ENCODE data around the gene DGKE.
A peak's percentile ranks its signal among the peaks of the same experiment; 100 is the strongest.

DGKE gene

GRCh38 chr17:56834380-56835263 is 671 bp downstream of the DGKE start:
- peak overlapping the region; percentile 99 for H2AFZ ChIP-seq (ENCODE audit: low read length)
- H3K27ac ChIP-seq (replicated peaks; ENCODE audit: low read length): no peak overlapping the region
- no peak overlapping the region for H2BK12ac ChIP-seq (ENCODE audit: low read length)
- H2BK5ac ChIP-seq (ENCODE audit: low read length): no peak overlapping the region
- H2AK5ac ChIP-seq (ENCODE audit: low read depth, low read length): no peak overlapping the region
- H3K9ac ChIP-seq (ENCODE audit: low read depth, low read length, poor library complexity): peak overlapping the region; percentile 88
- H3K4me2 ChIP-seq (ENCODE audit: insufficient read depth, low read length, poor library complexity, severe bottlenecking): peak overlapping the region; percentile 99
- H3K27me3 ChIP-seq (ENCODE audit: control insufficient read depth in 3 of 3, insufficient read depth in 3 of 3, low read depth in 1 of 3, low read length in 3 of 3): peaks cover 0 to 15% (median 0%) of the 10 kb centered on the region in 3 experiments
- no peak overlapping the region for H4K8ac ChIP-seq (ENCODE audit: low read depth, low read length)
- no peak overlapping the region for H3K4ac ChIP-seq (ENCODE audit: low read length)
- peak overlapping the region; percentile 76 for H2BK15ac ChIP-seq (ENCODE audit: low read length)
- peak overlapping the region; percentile 74 to 80 for H3K4me3 ChIP-seq (ENCODE audit: low read length in 2 of 2)
- peak overlapping the region; percentile 97 for H3K18ac ChIP-seq (ENCODE audit: low read length)
- H3K4me1 ChIP-seq (ENCODE audit: control insufficient read depth in 2 of 2, insufficient read depth in 1 of 2, low read depth in 1 of 2, low read length in 2 of 2): peaks cover 3 to 8% of the 10 kb centered on the region in 2 donors
- WGBS, 2 donors (ENCODE audit: extremely low coverage in 2 of 2, insufficient read length in 2 of 2, insufficient replicate concordance in 1 of 2): no CpG with 5 or more reads among the region's 81 CpGs
- H3K36me3 ChIP-seq (replicated peaks in 1 of 2; ENCODE audit: control insufficient read depth in 2 of 2, insufficient read depth in 2 of 2, low read length in 2 of 2): peaks cover 0 to 6% of the 10 kb centered on the region in 2 donors
- no peak overlapping the region for H4K91ac ChIP-seq (ENCODE audit: low read depth, low read length, poor library complexity)
- peak overlapping the region; percentile 96 for H3K14ac ChIP-seq (ENCODE audit: low read length)
- DNase-seq (ENCODE audit: low spot score): peak; percentile 47
- H3K9me3 ChIP-seq (replicated peaks in 1 of 2; ENCODE audit: control insufficient read depth in 2 of 2, insufficient read depth in 1 of 2, low read depth in 1 of 2, low read length in 2 of 2): peaks cover 0 to 8% of the 10 kb centered on the region in 2 donors
- H3K79me1 ChIP-seq (ENCODE audit: low read depth, low read length): peaks cover 3% of the 10 kb centered on the region
- no peak overlapping the region for H2BK120ac ChIP-seq (ENCODE audit: low read depth, low read length)
- H3K23ac ChIP-seq (ENCODE audit: low read depth, low read length, poor library complexity): peak overlapping the region; percentile 92

GRCh38 chr17:56835264-56835585 is 1.3 kb downstream of the DGKE start:
- no peak overlapping the region for H3K18ac ChIP-seq (ENCODE audit: low read length)
- H3K27ac ChIP-seq (replicated peaks; ENCODE audit: low read length): no peak overlapping the region
- H3K14ac ChIP-seq (ENCODE audit: low read length): no peak overlapping the region
- no peak overlapping the region for H2BK5ac ChIP-seq (ENCODE audit: low read length)
- no peak overlapping the region for H3K23ac ChIP-seq (ENCODE audit: low read depth, low read length, poor library complexity)
- no peak for DNase-seq (ENCODE audit: low spot score)
- H4K8ac ChIP-seq (ENCODE audit: low read depth, low read length): no peak overlapping the region
- no peak overlapping the region for H2AK5ac ChIP-seq (ENCODE audit: low read depth, low read length)
- no CpG with 5 or more reads among the region's 7 CpGs for WGBS, 2 donors (ENCODE audit: extremely low coverage in 2 of 2, insufficient read length in 2 of 2, insufficient replicate concordance in 1 of 2)
- H3K36me3 ChIP-seq (replicated peaks in 1 of 2; ENCODE audit: control insufficient read depth in 2 of 2, insufficient read depth in 2 of 2, low read length in 2 of 2): peaks cover 0 to 6% of the 10 kb centered on the region in 2 donors
- H3K27me3 ChIP-seq (ENCODE audit: control insufficient read depth in 3 of 3, insufficient read depth in 3 of 3, low read depth in 1 of 3, low read length in 3 of 3): peaks cover 0 to 15% (median 0%) of the 10 kb centered on the region in 3 experiments
- H2BK120ac ChIP-seq (ENCODE audit: low read depth, low read length): no peak overlapping the region
- peak overlapping the region; percentile 74 to 80 for H3K4me3 ChIP-seq (ENCODE audit: low read length in 2 of 2)
- no peak overlapping the region for H2BK12ac ChIP-seq (ENCODE audit: low read length)
- H2BK15ac ChIP-seq (ENCODE audit: low read length): no peak overlapping the region
- H4K91ac ChIP-seq (ENCODE audit: low read depth, low read length, poor library complexity): no peak overlapping the region
- H2AFZ ChIP-seq (ENCODE audit: low read length): peak overlapping the region; percentile 99
- H3K9me3 ChIP-seq (replicated peaks in 1 of 2; ENCODE audit: control insufficient read depth in 2 of 2, insufficient read depth in 1 of 2, low read depth in 1 of 2, low read length in 2 of 2): peaks cover 0 to 8% of the 10 kb centered on the region in 2 donors
- H3K79me1 ChIP-seq (ENCODE audit: low read depth, low read length): peaks cover 3% of the 10 kb centered on the region
- peak overlapping the region; percentile 99 for H3K4me2 ChIP-seq (ENCODE audit: insufficient read depth, low read length, poor library complexity, severe bottlenecking)
- peak overlapping the region; percentile 85 for H3K9ac ChIP-seq (ENCODE audit: low read depth, low read length, poor library complexity)
- H3K4me1 ChIP-seq (ENCODE audit: control insufficient read depth in 2 of 2, insufficient read depth in 1 of 2, low read depth in 1 of 2, low read length in 2 of 2): peaks cover 3 to 8% of the 10 kb centered on the region in 2 donors
- no peak overlapping the region for H3K4ac ChIP-seq (ENCODE audit: low read length)

- Histone ChIP-seq H3K4me2 (ENCODE audit: insufficient read depth, low read length, poor library complexity, severe bottlenecking) (no peak overlapping the region), H4K8ac (ENCODE audit: low read depth, low read length) (no peak overlapping the region), H2BK120ac (ENCODE audit: low read depth, low read length) (no peak overlapping the region), H2BK15ac (ENCODE audit: low read length) (no peak overlapping the region), H3K27me3 (ENCODE audit: control insufficient read depth in 3 of 3, insufficient read depth in 3 of 3, low read depth in 1 of 3, low read length in 3 of 3) (peaks cover 0 to 9% (median 0%) of the 10 kb centered on the region in 3 experiments), H3K23ac (ENCODE audit: low read depth, low read length, poor library complexity) (no peak overlapping the region), H2BK5ac (ENCODE audit: low read length) (no peak overlapping the region), H2BK12ac (ENCODE audit: low read length) (no peak overlapping the region), H3K36me3 (replicated peaks in 1 of 2; ENCODE audit: control insufficient read depth in 2 of 2, insufficient read depth in 2 of 2, low read length in 2 of 2) (no peaks in the 10 kb centered on the region), H4K91ac (ENCODE audit: low read depth, low read length, poor library complexity) (no peak overlapping the region), H3K79me1 (ENCODE audit: low read depth, low read length) (no peaks in the 10 kb centered on the region), H3K14ac (ENCODE audit: low read length) (no peak overlapping the region), H3K18ac (ENCODE audit: low read length) (no peak overlapping the region), H3K4me3 (ENCODE audit: low read length in 2 of 2) (no peak overlapping the region), H2AFZ (ENCODE audit: low read length) (no peak overlapping the region), H3K9ac (ENCODE audit: low read depth, low read length, poor library complexity) (no peak overlapping the region), H3K9me3 (replicated peaks in 1 of 2; ENCODE audit: control insufficient read depth in 2 of 2, insufficient read depth in 1 of 2, low read depth in 1 of 2, low read length in 2 of 2) (no peaks in the 10 kb centered on the region), H3K4ac (ENCODE audit: low read length) (no peak overlapping the region), H3K4me1 (ENCODE audit: control insufficient read depth in 2 of 2, insufficient read depth in 1 of 2, low read depth in 1 of 2, low read length in 2 of 2) (peaks cover 0 to 5% of the 10 kb centered on the region in 2 donors), H2AK5ac (ENCODE audit: low read depth, low read length) (no peak overlapping the region), H3K27ac (replicated peaks; ENCODE audit: low read length) (no peak overlapping the region)
- WGBS, 2 donors (ENCODE audit: extremely low coverage in 2 of 2, insufficient read length in 2 of 2, insufficient replicate concordance in 1 of 2): no CpG with 5 or more reads among the region's 3 CpGs
- DNase-seq (ENCODE audit: low spot score): no peak
These were observed 4.7 kb downstream of the DGKE start for GRCh38 chr17:56838687-56839086.

- Histone ChIP-seq H2BK120ac (ENCODE audit: low read depth, low read length) (no peak overlapping the region), H3K9ac (ENCODE audit: low read depth, low read length, poor library complexity) (no peak overlapping the region), H3K27ac (replicated peaks; ENCODE audit: low read length) (no peak overlapping the region), H3K4me3 (ENCODE audit: low read length in 2 of 2) (no peak overlapping the region), H3K4ac (ENCODE audit: low read length) (no peak overlapping the region), H2BK5ac (ENCODE audit: low read length) (no peak overlapping the region), H3K14ac (ENCODE audit: low read length) (no peak overlapping the region), H3K4me2 (ENCODE audit: insufficient read depth, low read length, poor library complexity, severe bottlenecking) (no peak overlapping the region), H3K9me3 (replicated peaks in 1 of 2; ENCODE audit: control insufficient read depth in 2 of 2, insufficient read depth in 1 of 2, low read depth in 1 of 2, low read length in 2 of 2) (no peaks in the 10 kb centered on the region), H3K36me3 (replicated peaks in 1 of 2; ENCODE audit: control insufficient read depth in 2 of 2, insufficient read depth in 2 of 2, low read length in 2 of 2) (peaks cover 0 to 3% of the 10 kb centered on the region in 2 donors), H2AFZ (ENCODE audit: low read length) (no peak overlapping the region), H4K91ac (ENCODE audit: low read depth, low read length, poor library complexity) (no peak overlapping the region), H3K4me1 (ENCODE audit: control insufficient read depth in 2 of 2, insufficient read depth in 1 of 2, low read depth in 1 of 2, low read length in 2 of 2) (no peaks in the 10 kb centered on the region), H2BK12ac (ENCODE audit: low read length) (no peak overlapping the region), H2AK5ac (ENCODE audit: low read depth, low read length) (no peak overlapping the region), H3K79me1 (ENCODE audit: low read depth, low read length) (no peaks in the 10 kb centered on the region), H3K27me3 (ENCODE audit: control insufficient read depth in 3 of 3, insufficient read depth in 3 of 3, low read depth in 1 of 3, low read length in 3 of 3) (no peaks in the 10 kb centered on the region), H4K8ac (ENCODE audit: low read depth, low read length) (no peak overlapping the region), H3K18ac (ENCODE audit: low read length) (no peak overlapping the region), H3K23ac (ENCODE audit: low read depth, low read length, poor library complexity) (no peak overlapping the region), H2BK15ac (ENCODE audit: low read length) (no peak overlapping the region)
- WGBS, 2 donors (ENCODE audit: extremely low coverage in 2 of 2, insufficient read length in 2 of 2, insufficient replicate concordance in 1 of 2): no CpG with 5 or more reads among the region's 2 CpGs
- no peak for DNase-seq (ENCODE audit: low spot score)
These were observed 8.6 kb downstream of the DGKE start for GRCh38 chr17:56842577-56842976.

Measured in neuronal stem cell (in vitro differentiated cells).